ENCODE results near the gene PSMG3.

DNA sequence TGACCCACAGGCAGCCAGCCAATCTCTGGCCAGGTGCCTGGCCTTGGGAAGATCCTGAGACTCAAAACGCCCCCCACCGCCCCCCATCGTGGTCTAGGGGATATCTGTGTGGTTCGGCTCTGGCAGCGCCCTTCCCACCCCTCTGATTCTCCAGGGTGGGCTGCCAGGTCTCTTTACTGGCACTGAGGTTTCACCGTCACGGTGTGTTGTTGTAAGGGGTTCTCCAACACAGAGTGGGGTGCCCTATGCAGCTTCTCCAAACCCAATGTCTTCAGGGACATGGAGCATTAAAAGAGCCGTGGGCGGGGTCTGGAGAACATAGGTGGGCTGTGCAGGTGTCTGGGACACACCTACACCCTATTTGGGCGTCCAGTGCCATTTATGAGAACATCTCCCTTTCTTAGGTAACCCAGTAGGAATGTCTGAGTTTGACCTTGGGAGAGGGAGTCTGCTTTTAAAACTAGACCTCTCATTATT lies 37.8 kb downstream of the PSMG3 start:
- TF ChIP-seq CTCF (IDR thresholded peaks at IDR 0.05) (no peak), POLR2AphosphoS5 (IDR thresholded peaks at IDR 0.05) (no peak), POLR2A (IDR thresholded peaks at IDR 0.05; ENCODE audit: low read depth) (no peak), EP300 (IDR thresholded peaks at IDR 0.05) (no peak)

Data from esophagus muscularis mucosa (tissue), 4 donors.